Gastroesophageal sphincter (tissue), 4 donors: ENCODE data around the gene VPS13D. TPM values are rescaled to one million over a fixed set of nuclear protein-coding genes. Genes with fewer than 3 reads are reported as not detected.

Experiments used
- ATAC-seq: fragments of 150-250 bp; one replicate; pipeline ENCODE4 v1.9.1; 2016; ENCODE audit warnings: mild to moderate bottlenecking, moderate library complexity
- H3K27ac ChIP-seq, 4 donors: fragments of 200-600 bp; sonication (generic) in 3 of 4; 1 replicate in 3 of 4; 2 replicates in 1 of 4; pipeline ENCODE4 v1.5.1; 2016 to 2019
- H3K27me3 ChIP-seq: fragments of 200-600 bp; sonication (generic); one replicate; pipeline ENCODE4 v1.5.1; 2019
- H3K36me3 ChIP-seq, 2 donors: fragments of 200-600 bp; sonication (generic); one replicate each; pipeline ENCODE4 v1.5.1; 2019; ENCODE audit warnings: control low read depth in 1 of 2
- H3K4me1 ChIP-seq, 3 donors: fragments of 200-600 bp; sonication (generic); 1 replicate in 2 of 3; 2 replicates in 1 of 3; pipeline ENCODE4 v1.5.1; 2016 to 2019; ENCODE audit warnings: control low read depth in 2 of 3
- H3K4me3 ChIP-seq, 2 donors: fragments of 200-600 bp; sonication (generic); one replicate each; pipeline ENCODE4 v1.5.1; 2019; ENCODE audit warnings: mild to moderate bottlenecking in 1 of 2, moderate library complexity in 1 of 2
- H3K9me3 ChIP-seq, 3 donors: fragments of 200-600 bp; sonication (generic); one replicate each; pipeline ENCODE4 v1.5.1; 2017 to 2019; ENCODE audit warnings: control low read depth in 2 of 3
- EP300 ChIP-seq: sonication (generic); formaldehyde crosslinking; IDR thresholded peaks from one replicate; pipeline ENCODE4 v1.6.1; 2017; ENCODE audit warnings: antibody characterized with exemption, mild to moderate bottlenecking
- POLR2A ChIP-seq, 2 donors: fragments of 450-650 bp; IDR thresholded peaks; one replicate each; pipeline ENCODE4 v1.6.1; 2017; ENCODE audit warnings: antibody characterized with exemption in 2 of 2, mild to moderate bottlenecking in 2 of 2, moderate library complexity in 1 of 2
- POLR2AphosphoS5 ChIP-seq: sonication (generic); formaldehyde crosslinking; IDR thresholded peaks from one replicate; pipeline ENCODE4 v1.6.1; 2017; ENCODE audit warnings: antibody characterized with exemption
- WGBS, 2 donors: methylation state at CpG; one replicate each; pipeline ENCODE4 v1.1.5; 2018; ENCODE audit warnings: low coverage in 1 of 2; 5-methylcytosine and 5-hydroxymethylcytosine counted together
- total RNA-seq, 4 donors: library from RNA; depleted of rRNA; stranded (reverse); fragments of >200 nt; gene quantifications; one replicate each; pipeline ENCODE4 v1.1.0, GENCODE V29; 2016
- TF ChIP-seq, protein P1 (sequence below), 4 experiments: fragments of 200-600 bp in 2 of 4; fragments of 450-650 bp in 2 of 4; sonication (generic) in 1 of 4; IDR thresholded peaks; one replicate each; pipeline ENCODE4 v1.5.1; 2017 to 2019; ENCODE audit warnings: antibody characterized with exemption in 4 of 4, mild to moderate bottlenecking in 2 of 4, moderate library complexity in 2 of 4

The VPS13D gene
- total RNA-seq, 4 donors from 2014 or later, result 62.3 to 95.5 (median 81.5) TPM

DNA sequence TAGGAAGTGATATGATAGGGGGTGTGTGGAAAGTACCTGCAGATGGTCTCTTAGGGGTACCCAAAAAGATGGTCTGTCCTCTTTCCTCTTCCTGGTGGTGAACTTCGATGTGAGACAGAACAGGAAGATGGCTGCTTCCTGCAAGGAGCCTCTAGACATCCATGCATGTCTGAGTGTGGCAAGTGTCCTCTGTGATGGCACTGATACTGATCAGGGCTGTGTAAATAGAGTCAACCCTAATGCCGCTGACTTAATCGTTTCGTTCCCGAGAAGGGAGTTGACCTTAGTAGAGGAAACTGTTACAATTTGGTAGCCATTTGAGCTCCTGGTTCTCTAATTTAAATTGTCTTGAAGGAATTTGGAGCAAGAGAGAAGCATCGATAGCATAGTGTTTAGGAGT is 168.6 kb downstream of the VPS13D start:
- TF ChIP-seq POLR2A (IDR thresholded peaks at IDR 0.05) (no peak), POLR2AphosphoS5 (no peak), EP300 (no peak)
- TF ChIP-seq, protein P1, sequence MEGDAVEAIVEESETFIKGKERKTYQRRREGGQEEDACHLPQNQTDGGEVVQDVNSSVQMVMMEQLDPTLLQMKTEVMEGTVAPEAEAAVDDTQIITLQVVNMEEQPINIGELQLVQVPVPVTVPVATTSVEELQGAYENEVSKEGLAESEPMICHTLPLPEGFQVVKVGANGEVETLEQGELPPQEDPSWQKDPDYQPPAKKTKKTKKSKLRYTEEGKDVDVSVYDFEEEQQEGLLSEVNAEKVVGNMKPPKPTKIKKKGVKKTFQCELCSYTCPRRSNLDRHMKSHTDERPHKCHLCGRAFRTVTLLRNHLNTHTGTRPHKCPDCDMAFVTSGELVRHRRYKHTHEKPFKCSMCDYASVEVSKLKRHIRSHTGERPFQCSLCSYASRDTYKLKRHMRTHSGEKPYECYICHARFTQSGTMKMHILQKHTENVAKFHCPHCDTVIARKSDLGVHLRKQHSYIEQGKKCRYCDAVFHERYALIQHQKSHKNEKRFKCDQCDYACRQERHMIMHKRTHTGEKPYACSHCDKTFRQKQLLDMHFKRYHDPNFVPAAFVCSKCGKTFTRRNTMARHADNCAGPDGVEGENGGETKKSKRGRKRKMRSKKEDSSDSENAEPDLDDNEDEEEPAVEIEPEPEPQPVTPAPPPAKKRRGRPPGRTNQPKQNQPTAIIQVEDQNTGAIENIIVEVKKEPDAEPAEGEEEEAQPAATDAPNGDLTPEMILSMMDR (IDR thresholded peaks at IDR 0.05), result no peak
- WGBS, 2 donors, result 64 to 90% methylated on average over 2 to 6 of the region's 6 CpGs
- Histone ChIP-seq H3K9me3 (no peaks in the 10 kb centered on the region), H3K36me3 (peaks cover 0 to 27% of the 10 kb centered on the region in 2 donors), H3K4me3 (no peak overlapping the region), H3K4me1 (peaks cover 14 to 56% (median 16%) of the 10 kb centered on the region in 3 donors), H3K27ac (peak overlapping the region in 2 of 4 donors; percentile 24 to 64), H3K27me3 (no peaks in the 10 kb centered on the region)
- ATAC-seq, result no peak

DNA sequence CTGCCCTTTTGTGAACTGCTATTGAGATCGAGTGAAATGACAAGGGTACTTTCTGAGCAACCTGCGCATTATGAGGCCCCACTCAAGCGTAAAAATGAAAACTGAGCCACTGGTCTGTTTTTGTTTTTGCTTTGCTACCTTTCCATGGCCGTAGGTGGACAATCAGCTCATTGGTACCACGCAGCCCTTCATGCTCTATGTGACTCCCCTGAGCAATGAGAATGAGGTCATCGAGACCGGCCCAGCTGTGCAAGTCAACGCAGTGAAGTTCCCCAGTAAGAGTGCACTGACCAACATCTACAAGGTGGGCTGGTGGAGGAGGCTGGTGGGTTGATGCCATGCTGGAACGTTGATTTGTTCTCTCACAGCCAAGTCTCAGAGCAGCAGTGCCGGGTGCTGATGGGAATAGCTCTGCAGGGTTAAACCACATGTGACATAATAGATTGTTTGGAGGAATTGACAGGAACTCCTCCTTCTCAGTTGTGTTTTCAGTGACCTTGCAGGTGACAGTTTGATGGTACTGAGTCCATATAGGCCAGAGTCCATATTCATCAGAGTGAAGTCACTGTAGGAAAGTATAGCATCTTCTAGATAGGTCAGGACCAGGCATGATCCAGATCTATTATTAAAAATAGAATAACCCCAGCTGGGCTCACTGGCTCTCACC is 170.3 kb downstream of the VPS13D start:
- peak overlapping the region in 3 of 4 donors; percentile 70 to 81 (median 72) for H3K27ac ChIP-seq
- WGBS, 2 donors, result 87 to 90% methylated on average over 5 to 9 of the region's 10 CpGs
- TF ChIP-seq EP300 (no peak), POLR2AphosphoS5 (no peak)
- no peaks in the 10 kb centered on the region for H3K9me3 ChIP-seq
- H3K36me3 ChIP-seq, result peaks cover 0 to 38% of the 10 kb centered on the region in 2 donors
- ATAC-seq, result no peak
- no peaks in the 10 kb centered on the region for H3K27me3 ChIP-seq
- peaks cover 16 to 61% (median 16%) of the 10 kb centered on the region in 3 donors for H3K4me1 ChIP-seq
- H3K4me3 ChIP-seq, result no peak overlapping the region

DNA sequence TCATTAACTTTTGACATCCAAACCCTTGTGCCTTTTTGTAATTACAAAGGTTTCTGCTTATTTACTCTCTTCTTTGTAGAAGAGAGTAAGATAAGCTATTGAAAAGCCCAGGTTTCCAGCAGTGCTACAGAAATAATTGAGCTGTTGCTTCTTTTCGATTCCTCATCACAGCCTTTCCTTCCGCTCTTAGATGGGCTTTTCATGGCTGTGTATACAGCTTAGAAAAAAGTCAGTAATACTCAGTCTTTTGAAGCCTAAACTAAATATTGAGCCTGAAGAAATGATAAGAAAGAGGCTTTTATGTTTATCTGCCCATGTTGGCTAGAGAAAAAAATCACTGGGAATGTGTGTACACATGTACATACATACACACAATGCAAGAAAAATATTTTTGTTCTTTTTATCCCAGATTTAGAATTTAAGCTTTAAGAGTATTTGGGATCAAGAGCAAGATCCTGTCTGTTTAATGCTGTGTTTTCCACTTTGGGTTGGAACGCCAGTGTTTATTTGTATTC is 172.4 kb downstream of the VPS13D start:
- Histone ChIP-seq H3K27ac (peak overlapping the region; percentile 70 to 81 (median 72)), H3K4me3 (no peak overlapping the region), H3K9me3 (no peaks in the 10 kb centered on the region), H3K27me3 (no peaks in the 10 kb centered on the region), H3K36me3 (peaks cover 0 to 41% of the 10 kb centered on the region in 2 donors), H3K4me1 (peaks cover 30 to 75% (median 32%) of the 10 kb centered on the region in 3 donors)
- WGBS, 2 donors, result 57 to 64% methylated on average over 3 of the region's 3 CpGs
- no peak for ATAC-seq
- no peak for TF ChIP-seq POLR2AphosphoS5
- TF ChIP-seq POLR2A (IDR thresholded peaks at IDR 0.05), result no peak
- TF ChIP-seq, protein P1 (IDR thresholded peaks at IDR 0.05), result no peak
- no peak for TF ChIP-seq EP300

DNA sequence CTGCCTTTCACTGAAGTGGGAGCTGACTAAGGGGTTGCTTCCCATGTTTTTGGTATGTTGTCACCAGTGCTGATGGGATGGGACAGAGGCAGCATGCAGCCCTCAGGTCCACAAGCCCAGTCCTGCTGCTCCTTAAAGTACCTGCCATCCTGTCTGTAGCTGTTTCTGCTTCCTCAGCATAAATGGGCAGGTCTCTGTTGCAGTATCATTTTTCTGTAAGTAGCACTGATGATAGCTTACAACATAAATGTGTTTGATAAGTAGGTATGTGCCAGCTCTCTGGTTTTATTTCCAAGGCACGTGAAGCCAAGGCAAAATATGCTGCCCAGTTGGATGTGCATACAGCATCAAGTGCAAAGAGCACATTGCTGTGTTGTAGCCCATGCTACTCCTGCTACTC is 173.0 kb downstream of the VPS13D start:
- Histone ChIP-seq H3K4me3 (no peak overlapping the region), H3K4me1 (peaks cover 36 to 75% (median 39%) of the 10 kb centered on the region in 3 donors), H3K36me3 (peaks cover 0 to 41% of the 10 kb centered on the region in 2 donors), H3K9me3 (no peaks in the 10 kb centered on the region), H3K27me3 (no peaks in the 10 kb centered on the region), H3K27ac (peak overlapping the region; percentile 70 to 81 (median 72))
- TF ChIP-seq POLR2A (IDR thresholded peaks at IDR 0.05) (no peak), EP300 (no peak), POLR2AphosphoS5 (no peak)
- TF ChIP-seq, protein P1 (IDR thresholded peaks at IDR 0.05), result no peak
- no peak for ATAC-seq
- WGBS, 2 donors, result 44% methylated on average over 1 of the region's 1 CpG; no CpG with 5 or more reads in 1 of the 2 donors

DNA sequence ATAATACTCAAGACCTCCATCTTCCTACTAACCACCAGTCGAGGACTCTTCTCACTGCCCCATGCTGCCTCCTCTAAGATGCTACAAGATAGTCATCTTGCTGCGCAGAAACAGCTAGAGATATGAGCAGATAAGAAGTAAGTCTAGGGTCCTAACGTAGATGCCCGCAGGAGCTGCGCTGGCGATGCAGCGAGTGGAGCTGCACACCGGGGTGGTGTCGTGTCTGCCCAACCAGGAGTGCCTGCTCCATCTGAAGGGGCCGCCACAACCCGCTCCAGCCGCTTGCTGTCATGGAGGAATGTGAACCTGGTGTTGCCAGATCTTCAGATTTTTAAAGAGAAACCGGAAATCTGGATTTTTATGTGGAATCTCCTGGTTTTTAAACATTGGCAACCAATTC is 175.1 kb downstream of the VPS13D start:
- ATAC-seq, result no peak
- H3K27ac ChIP-seq, result peak overlapping the region in 3 of 4 donors; percentile 77 to 83 (median 80)
- H3K4me1 ChIP-seq, result peaks cover 37 to 86% (median 49%) of the 10 kb centered on the region in 3 donors
- H3K4me3 ChIP-seq, result no peak overlapping the region
- TF ChIP-seq EP300, result no peak
- no peak for TF ChIP-seq POLR2AphosphoS5
- TF ChIP-seq, protein P1 (IDR thresholded peaks at IDR 0.05), result no peak
- no peak for TF ChIP-seq POLR2A (IDR thresholded peaks at IDR 0.05)
- no peaks in the 10 kb centered on the region for H3K9me3 ChIP-seq
- H3K27me3 ChIP-seq, result no peaks in the 10 kb centered on the region
- peaks cover 0 to 41% of the 10 kb centered on the region in 2 donors for H3K36me3 ChIP-seq
- 96 to 100% methylated on average over 1 to 7 of the region's 13 CpGs for WGBS, 2 donors
